ENCODE measurements around the gene OXTR.

The OXTR gene

GRCh38 chr3:8767256-8767666 is 2.2 kb downstream of the OXTR start:
- no peak for DNase-seq (ENCODE audit: low read depth)

- no peak for DNase-seq (ENCODE audit: low read depth)
Measured at GRCh38 chr3:8766148-8766547, 3.3 kb downstream of the OXTR start.

- no peak for DNase-seq (ENCODE audit: low read depth)
Measured at GRCh38 chr3:8765528-8765927, 3.9 kb downstream of the OXTR start.

- no peak for DNase-seq (ENCODE audit: low read depth)
Measured at GRCh38 chr3:8764528-8764927, 4.9 kb downstream of the OXTR start.

GRCh38 chr3:8762607-8763377 is 6.6 kb downstream of the OXTR start:
- DNase-seq (ENCODE audit: low read depth): no peak

- DNase-seq (ENCODE audit: low read depth): no peak
Measured at GRCh38 chr3:8761866-8762265, 7.5 kb downstream of the OXTR start.

GRCh38 chr3:8760506-8760905 is 8.9 kb downstream of the OXTR start:
- DNase-seq (ENCODE audit: low read depth): no peak

GRCh38 chr3:8760091-8760490 is 9.3 kb downstream of the OXTR start:
- DNase-seq (ENCODE audit: low read depth): no peak

GRCh38 chr3:8759038-8759707 is 10.2 kb downstream of the OXTR start:
- no peak for DNase-seq (ENCODE audit: low read depth)

- no peak for DNase-seq (ENCODE audit: low read depth)
Measured at GRCh38 chr3:8757551-8758518, 11.6 kb downstream of the OXTR start.

GRCh38 chr3:8756671-8757070 is 12.7 kb downstream of the OXTR start:
- no peak for DNase-seq (ENCODE audit: low read depth)

GRCh38 chr3:8755564-8756237 is 13.7 kb downstream of the OXTR start:
- DNase-seq (ENCODE audit: low read depth): no peak

- no peak for DNase-seq (ENCODE audit: low read depth)
Measured at GRCh38 chr3:8755097-8755496, 14.3 kb downstream of the OXTR start.

- no peak for DNase-seq (ENCODE audit: low read depth)
Measured at GRCh38 chr3:8752832-8753231, 16.6 kb downstream of the OXTR start.

- DNase-seq (ENCODE audit: low read depth): no peak
Measured at GRCh38 chr3:8749316-8749715, 20.1 kb downstream of the OXTR start.

- DNase-seq (ENCODE audit: low read depth): no peak
Measured at GRCh38 chr3:8746780-8747345, 22.6 kb downstream of the OXTR start.

- no peak for DNase-seq (ENCODE audit: low read depth)
Measured at GRCh38 chr3:8745619-8746370, 23.6 kb downstream of the OXTR start.

GRCh38 chr3:8743911-8744310 is 25.5 kb downstream of the OXTR start:
- DNase-seq (ENCODE audit: low read depth): no peak

- DNase-seq (ENCODE audit: low read depth): no peak
Measured at GRCh38 chr3:8743021-8743601, 26.3 kb downstream of the OXTR start.

- no peak for DNase-seq (ENCODE audit: low read depth)
Measured at GRCh38 chr3:8741581-8742261, 27.7 kb downstream of the OXTR start.

Measured in activated T-helper 1 cell treated with Interleukin-2 at 50 U/mL for 16 hours (primary cell).